ENCODE measurements around the gene MOB2. TPM values are rescaled to one million over a fixed set of nuclear protein-coding genes. Genes with fewer than 3 reads are reported as not detected.

The MOB2 gene
- total RNA-seq, 1 experiment from 2014 or later: 21.8 TPM

DNA sequence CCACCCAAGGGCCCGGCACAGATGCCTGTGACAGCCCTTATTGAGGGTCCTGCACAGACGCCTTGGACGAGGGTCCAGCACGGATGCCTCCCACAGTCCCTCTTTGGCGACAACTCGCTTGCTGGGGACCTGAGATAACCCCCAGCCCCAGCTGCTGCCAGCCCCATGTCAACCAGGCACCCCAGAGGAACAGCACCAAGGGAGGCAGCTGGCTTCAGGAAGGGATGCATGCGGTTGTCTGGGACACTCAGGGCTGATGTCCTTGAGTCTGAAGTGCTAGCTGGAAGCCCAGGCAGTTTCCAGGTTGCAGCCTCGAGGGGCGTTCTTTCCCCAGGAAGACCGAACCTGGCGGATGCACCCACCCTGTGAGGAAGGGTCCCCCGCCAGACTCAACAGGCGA, 33.8 kb downstream of the MOB2 start:
- Histone ChIP-seq H3K9me3 (ENCODE audit: insufficient read depth, low read depth) (no peaks in the 10 kb centered on the region), H3K27ac (no peak overlapping the region), H3K27me3 (ENCODE audit: insufficient read depth, low read depth) (no peaks in the 10 kb centered on the region), H3K36me3 (ENCODE audit: low read depth) (no peaks in the 10 kb centered on the region), H3F3A (ENCODE audit: insufficient read depth, low read depth) (no peaks in the 10 kb centered on the region), H2AFZ (no peak overlapping the region), H4K20me1 (ENCODE audit: insufficient read depth) (no peaks in the 10 kb centered on the region), H3K4me2 (no peak overlapping the region), H3K4me3 (no peak overlapping the region), H3K4me1 (replicated peaks; ENCODE audit: insufficient read depth) (no peaks in the 10 kb centered on the region), H3K9me2 (ENCODE audit: insufficient read depth) (no peaks in the 10 kb centered on the region), H3K79me2 (ENCODE audit: low read depth) (no peaks in the 10 kb centered on the region)
- intact Hi-C loops (cut with micrococcal nuclease; ENCODE audit: unreplicated experiment): no loop called here
- TF ChIP-seq EZH2 (IDR thresholded peaks at IDR 0.05; ENCODE audit: low read depth) (no peak), CTCF (conservative IDR thresholded peaks at IDR 0.05) (no peak)
- no TSS peak for BruUV-seq (replicated peaks)
- POLR2A ChIA-PET (ENCODE audit: unreplicated experiment): no interaction called here
- DNase-seq: no peak
- CTCF ChIA-PET: no interaction called here

- no peak overlapping the region for H3K27ac ChIP-seq
- no peaks in the 10 kb centered on the region for H3K9me2 ChIP-seq (ENCODE audit: insufficient read depth)
- no peaks in the 10 kb centered on the region for H3K9me3 ChIP-seq (ENCODE audit: insufficient read depth, low read depth)
- ChIA-PET POLR2A (ENCODE audit: unreplicated experiment) (no interaction called here), CTCF (no interaction called here)
- H3K4me2 ChIP-seq: no peak overlapping the region
- no peak for DNase-seq
- H2AFZ ChIP-seq: no peak overlapping the region
- TF ChIP-seq CTCF (conservative IDR thresholded peaks at IDR 0.05) (no peak), EZH2 (IDR thresholded peaks at IDR 0.05; ENCODE audit: low read depth) (no peak)
- no peaks in the 10 kb centered on the region for H4K20me1 ChIP-seq (ENCODE audit: insufficient read depth)
- no peaks in the 10 kb centered on the region for H3F3A ChIP-seq (ENCODE audit: insufficient read depth, low read depth)
- no peaks in the 10 kb centered on the region for H3K4me1 ChIP-seq (replicated peaks; ENCODE audit: insufficient read depth)
- no peaks in the 10 kb centered on the region for H3K36me3 ChIP-seq (ENCODE audit: low read depth)
- H3K79me2 ChIP-seq (ENCODE audit: low read depth): no peaks in the 10 kb centered on the region
- intact Hi-C loops (cut with micrococcal nuclease; ENCODE audit: unreplicated experiment): no loop called here
- BruUV-seq (replicated peaks): no TSS peak
- no peaks in the 10 kb centered on the region for H3K27me3 ChIP-seq (ENCODE audit: insufficient read depth, low read depth)
- H3K4me3 ChIP-seq: no peak overlapping the region
These were observed 34.7 kb downstream of the MOB2 start for GRCh38 chr11:1451781-1452470.

DNA sequence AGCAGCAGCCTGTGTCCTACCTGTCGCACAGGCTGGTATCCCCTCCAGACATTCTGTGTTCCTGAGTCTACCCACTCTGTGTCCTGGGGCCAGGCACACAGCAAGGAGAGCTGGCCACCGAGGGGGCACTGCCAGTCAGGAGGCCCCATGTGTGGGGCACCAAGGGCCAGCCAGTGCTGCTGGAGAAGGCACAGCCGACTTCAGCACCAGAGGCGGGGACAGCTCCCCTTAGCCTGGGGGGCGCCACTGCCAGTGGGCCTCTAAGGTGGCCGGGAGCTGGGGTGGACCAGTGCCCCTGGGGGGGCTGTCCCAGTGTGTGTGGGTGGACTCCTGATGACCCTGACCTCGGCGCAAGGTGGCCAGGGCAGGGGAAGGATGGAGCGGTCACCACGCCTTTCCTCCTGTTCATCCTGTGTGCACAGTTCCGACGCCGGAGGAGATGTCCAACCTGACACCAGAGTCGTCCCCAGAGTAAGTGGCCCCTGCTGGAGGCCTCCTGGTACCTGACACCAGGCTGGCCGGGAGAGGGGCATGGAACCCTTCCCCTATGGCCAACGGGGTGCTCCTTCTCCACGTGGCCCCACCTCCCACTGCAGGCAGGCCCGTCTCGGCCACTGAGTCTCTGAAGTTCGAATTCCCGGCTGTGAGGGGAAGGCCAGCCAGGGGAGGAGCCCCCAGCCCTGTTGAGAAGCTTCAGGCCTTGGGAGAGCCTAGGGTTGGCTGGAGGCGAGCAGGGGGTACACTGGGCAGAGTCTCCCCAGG, 35.4 kb downstream of the MOB2 start:
- H3K4me1 ChIP-seq (replicated peaks; ENCODE audit: insufficient read depth): no peaks in the 10 kb centered on the region
- intact Hi-C loops (cut with micrococcal nuclease; ENCODE audit: unreplicated experiment): no loop called here
- no peak for TF ChIP-seq EZH2 (IDR thresholded peaks at IDR 0.05; ENCODE audit: low read depth)
- no peak for TF ChIP-seq CTCF (conservative IDR thresholded peaks at IDR 0.05)
- no peak overlapping the region for H3K27ac ChIP-seq
- DNase-seq: no peak
- no peaks in the 10 kb centered on the region for H3K9me3 ChIP-seq (ENCODE audit: insufficient read depth, low read depth)
- H4K20me1 ChIP-seq (ENCODE audit: insufficient read depth): no peaks in the 10 kb centered on the region
- ChIA-PET POLR2A (ENCODE audit: unreplicated experiment) (no interaction called here), CTCF (no interaction called here)
- no peak overlapping the region for H3K4me2 ChIP-seq
- no peak overlapping the region for H3K4me3 ChIP-seq
- no peaks in the 10 kb centered on the region for H3K36me3 ChIP-seq (ENCODE audit: low read depth)
- H2AFZ ChIP-seq: no peak overlapping the region
- no peaks in the 10 kb centered on the region for H3F3A ChIP-seq (ENCODE audit: insufficient read depth, low read depth)
- H3K79me2 ChIP-seq (ENCODE audit: low read depth): no peaks in the 10 kb centered on the region
- no TSS peak for BruUV-seq (replicated peaks)
- no peaks in the 10 kb centered on the region for H3K9me2 ChIP-seq (ENCODE audit: insufficient read depth)
- H3K27me3 ChIP-seq (ENCODE audit: insufficient read depth, low read depth): no peaks in the 10 kb centered on the region

All from PC-9 (cell line).